K562 (cell line): ENCODE measurements around the gene MED17. TPM values are rescaled to one million over a fixed set of nuclear protein-coding genes. Genes with fewer than 3 reads are reported as not detected.

Source experiments
- C11orf30 ChIP-seq: fragments of 450-650 bp; IDR thresholded peaks from 2 replicates; pipeline ENCODE4 v1.6.1; 2016; ENCODE audit warnings: low read depth, mild to moderate bottlenecking
- FOXA3 ChIP-seq, 2 experiments: fragments of 450-650 bp in 1 of 2; sonication (generic) in 1 of 2; formaldehyde crosslinking; IDR thresholded peaks in 1 of 2; conservative IDR thresholded peaks in 1 of 2; 2 replicates each; pipeline versions ENCODE4 v1.4.0 to v1.8.0; 2020 to 2022; ENCODE audit warnings: mild to moderate bottlenecking in 2 of 2, missing genetic modification reagents in 1 of 2
- HMGN3 ChIP-seq: IDR thresholded peaks from 2 replicates; pipeline ENCODE4 v1.6.1; 2011; ENCODE audit warnings: borderline replicate concordance, low read depth, mild to moderate bottlenecking, mixed read lengths, low read length; ENCODE audit not compliant: insufficient read length; ENCODE audit errors: extremely low read depth
- KLF1 ChIP-seq: fragments of 450-650 bp; IDR thresholded peaks from 2 replicates; pipeline ENCODE4 v1.6.1; 2016; ENCODE audit warnings: missing genetic modification characterization, missing compliant biosample characterization
- MED1 ChIP-seq: sonication (generic); formaldehyde crosslinking; IDR thresholded peaks from 2 replicates; pipeline ENCODE4 v1.8.1; 2023; ENCODE audit warnings: missing genetic modification reagents, borderline replicate concordance
- POLR2AphosphoS5 ChIP-seq: IDR thresholded peaks from 2 replicates; pipeline ENCODE4 v1.6.1; 2011; ENCODE audit warnings: mild to moderate bottlenecking, low read depth, low read length, moderate library complexity; ENCODE audit not compliant: control insufficient read depth, insufficient read depth
- PREB ChIP-seq: sonication (generic); formaldehyde crosslinking; IDR thresholded peaks from 2 replicates; pipeline ENCODE4 v1.8.1; 2023; ENCODE audit warnings: mild to moderate bottlenecking, missing genetic modification reagents
- RFX1 ChIP-seq: fragments of 450-650 bp; IDR thresholded peaks from 2 replicates; pipeline ENCODE4 v1.6.1; 2016; ENCODE audit warnings: mild to moderate bottlenecking, moderate library complexity
- SPI1 ChIP-seq: IDR thresholded peaks from 2 replicates; pipeline ENCODE4 v1.6.1; 2011; ENCODE audit warnings: low read depth, low read length, control low read depth, borderline replicate concordance
- STAT5B ChIP-seq: fragments of 250-450 bp; sonication (Bioruptor Pico); IDR thresholded peaks from 2 replicates; pipeline ENCODE4 v1.8.0; 2021; ENCODE audit warnings: mild to moderate bottlenecking, inconsistent platforms
- TAL1 ChIP-seq: fragments of 450-650 bp; IDR thresholded peaks from 2 replicates; pipeline ENCODE4 v1.6.1; 2016; ENCODE audit warnings: mild to moderate bottlenecking
- YY1 ChIP-seq, 3 experiments: IDR thresholded peaks; 2 replicates each; pipeline ENCODE4 v1.6.1; 2011; ENCODE audit warnings: low read length in 2 of 3, mild to moderate bottlenecking in 2 of 3, moderate library complexity in 2 of 3, borderline replicate concordance in 1 of 3, control low read depth in 1 of 3, low read depth in 1 of 3; ENCODE audit not compliant: insufficient read depth in 3 of 3, insufficient replicate concordance in 2 of 3, control insufficient read depth in 1 of 3, insufficient read length in 1 of 3; ENCODE audit errors: extremely low read depth in 1 of 3
- ZC3H11A ChIP-seq: IDR thresholded peaks from 2 replicates; pipeline ENCODE4 v1.6.1; 2012; ENCODE audit warnings: low read depth, low read length, improper control_type of control experiment
- ZNF224 ChIP-seq: sonication (generic); formaldehyde crosslinking; IDR thresholded peaks from 2 replicates; pipeline ENCODE4 v1.8.0; 2022; ENCODE audit warnings: mild to moderate bottlenecking, missing genetic modification reagents
- ZNF41 ChIP-seq: fragments of 250-450 bp; sonication (Bioruptor Pico); conservative IDR thresholded peaks from 2 replicates; pipeline ENCODE4 v1.4.0; 2020; ENCODE audit warnings: mild to moderate bottlenecking
- ZNF707 ChIP-seq: fragments of 250-450 bp; sonication (Bioruptor Pico); conservative IDR thresholded peaks from 2 replicates; pipeline ENCODE4 v1.8.0; 2022; ENCODE audit warnings: inconsistent platforms, mild to moderate bottlenecking, moderate library complexity
- ZNF785 ChIP-seq: fragments of 250-450 bp; sonication (Bioruptor Pico); IDR thresholded peaks from 2 replicates; pipeline ENCODE4 v1.4.0; 2020; ENCODE audit warnings: mild to moderate bottlenecking
- ZZZ3 ChIP-seq: fragments of 450-650 bp; IDR thresholded peaks from 2 replicates; pipeline ENCODE4 v1.6.1; 2016; ENCODE audit warnings: antibody characterized with exemption, mild to moderate bottlenecking, moderate library complexity
- polyA plus RNA-seq, 8 experiments: library from polyadenylated mRNA; depleted of rRNA in 4 of 8; stranded (reverse) in 5 of 8; unstranded in 3 of 8; fragments of >200 nt; fragmentation: Nextera tagmentation in 2 of 8; fragmentation: Illumina TruSeq in 1 of 8; extraction: Ambion mirVana in 2 of 8; extraction: Trizol in 1 of 8; gene quantifications; 2 replicates each; pipeline versions ENCODE4 v1.2.1 to v1.2.3, GENCODE V29; 2011 to 2014; ENCODE audit warnings: inconsistent platforms in 1 of 8, missing spikeins in 1 of 8
- total RNA-seq, 7 experiments: library from RNA; depleted of rRNA in 6 of 7; stranded (reverse); fragments of >200 nt in 6 of 7; fragmentation: Illumina TruSeq in 2 of 7; extraction: Trizol in 2 of 7; gene quantifications; 2 replicates each; pipeline versions ENCODE4 v1.2.1 to v1.2.3, GENCODE V29; 2011 to 2021; ENCODE audit warnings: low replicate concordance in 1 of 7
- TF ChIP-seq, protein P1 (sequence below), 2 experiments: fragments of 450-650 bp; formaldehyde crosslinking in 1 of 2; IDR thresholded peaks; 2 replicates each; pipeline versions ENCODE4 v1.4.0 to v1.6.1; 2014 to 2020; ENCODE audit warnings: mild to moderate bottlenecking in 2 of 2, borderline replicate concordance in 1 of 2, low read depth in 1 of 2

MED17 gene
- total and polyA plus RNA-seq, 9 of the 15 experiments (the other 6 are each of a cell fraction or from before 2014, with no cell fraction given) = 6.7 to 34.7 (median 26.8) TPM

- TF ChIP-seq HMGN3 (no peak), ZNF41 (no peak), C11orf30 (no peak), ZNF785 (CRISPR knock-in tag) (no peak), POLR2AphosphoS5 (0 out of 2 replicates have a peak, but pooled peaks have one; percentile 35), TAL1 (no peak), FOXA3 (CRISPR knock-in tag; conservative IDR thresholded peaks at IDR 0.05 in 1 of 2, IDR thresholded peaks at IDR 0.05 in 1 of 2) (no peak), RFX1 (no peak), ZZZ3 (no peak), SPI1 (no peak), STAT5B (CRISPR knock-in tag) (no peak), KLF1 (tag) (no peak), ZNF224 (no peak), ZNF707 (no peak), MED1 (CRISPR knock-in tag) (no peak), ZC3H11A (no peak), YY1 (IDR thresholded peaks at IDR 0.05; ENCODE audit: borderline replicate concordance in 1 of 3, control insufficient read depth in 1 of 3, extremely low read depth in 1 of 3, insufficient read depth in 3 of 3, insufficient read length in 1 of 3, insufficient replicate concordance in 2 of 3, low read depth in 1 of 3, low read length in 2 of 3) (no peak), PREB (CRISPR knock-in tag) (no peak)
- TF ChIP-seq, protein P1, sequence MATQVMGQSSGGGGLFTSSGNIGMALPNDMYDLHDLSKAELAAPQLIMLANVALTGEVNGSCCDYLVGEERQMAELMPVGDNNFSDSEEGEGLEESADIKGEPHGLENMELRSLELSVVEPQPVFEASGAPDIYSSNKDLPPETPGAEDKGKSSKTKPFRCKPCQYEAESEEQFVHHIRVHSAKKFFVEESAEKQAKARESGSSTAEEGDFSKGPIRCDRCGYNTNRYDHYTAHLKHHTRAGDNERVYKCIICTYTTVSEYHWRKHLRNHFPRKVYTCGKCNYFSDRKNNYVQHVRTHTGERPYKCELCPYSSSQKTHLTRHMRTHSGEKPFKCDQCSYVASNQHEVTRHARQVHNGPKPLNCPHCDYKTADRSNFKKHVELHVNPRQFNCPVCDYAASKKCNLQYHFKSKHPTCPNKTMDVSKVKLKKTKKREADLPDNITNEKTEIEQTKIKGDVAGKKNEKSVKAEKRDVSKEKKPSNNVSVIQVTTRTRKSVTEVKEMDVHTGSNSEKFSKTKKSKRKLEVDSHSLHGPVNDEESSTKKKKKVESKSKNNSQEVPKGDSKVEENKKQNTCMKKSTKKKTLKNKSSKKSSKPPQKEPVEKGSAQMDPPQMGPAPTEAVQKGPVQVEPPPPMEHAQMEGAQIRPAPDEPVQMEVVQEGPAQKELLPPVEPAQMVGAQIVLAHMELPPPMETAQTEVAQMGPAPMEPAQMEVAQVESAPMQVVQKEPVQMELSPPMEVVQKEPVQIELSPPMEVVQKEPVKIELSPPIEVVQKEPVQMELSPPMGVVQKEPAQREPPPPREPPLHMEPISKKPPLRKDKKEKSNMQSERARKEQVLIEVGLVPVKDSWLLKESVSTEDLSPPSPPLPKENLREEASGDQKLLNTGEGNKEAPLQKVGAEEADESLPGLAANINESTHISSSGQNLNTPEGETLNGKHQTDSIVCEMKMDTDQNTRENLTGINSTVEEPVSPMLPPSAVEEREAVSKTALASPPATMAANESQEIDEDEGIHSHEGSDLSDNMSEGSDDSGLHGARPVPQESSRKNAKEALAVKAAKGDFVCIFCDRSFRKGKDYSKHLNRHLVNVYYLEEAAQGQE (IDR thresholded peaks at IDR 0.05; ENCODE audit: borderline replicate concordance) = no peak
- TF ChIP-seq, protein P1 (CRISPR knock-in tag; IDR thresholded peaks at IDR 0.05; ENCODE audit: low read depth) = no peak
Measured at GRCh38 chr11:93736129-93736528, 48.0 kb upstream of the MED17 start (continued).
